ENCODE measurements around the gene S100A12. TPM values are rescaled to one million over a fixed set of nuclear protein-coding genes. Genes with fewer than 3 reads are reported as not detected.
"Not testable (repeated sequence)": the region's sequence is repeated elsewhere in the genome, so short reads cannot be mapped to it uniquely, and the experiment has no call there.

The S100A12 gene
- total RNA-seq, 4 donors from 2014 or later, result 2.0 TPM; not detected in 3

- peak in 1 of 2 donors; percentile 89 for DNase-seq (ENCODE audit: low spot score in 2 of 2)
- TF ChIP-seq CTCF (IDR thresholded peaks at IDR 0.05), result no peak
- TF ChIP-seq POLR2A (IDR thresholded peaks at IDR 0.05), result no peak
- 0 to 1% methylated on average over 4 of the region's 4 CpGs for WGBS, 2 donors
- H3K4me3 ChIP-seq (ENCODE audit: low read depth, poor library complexity, severe bottlenecking), result no peak overlapping the region
- intact Hi-C loops (cut with DNase I; ENCODE audit: low total_unique reads), result loop anchor here (2.0 kb wide), 1 partner anchor 142 kb away; no protein-coding TSS in a partner anchor
Measured at GRCh38 chr1:153352523-153352922, 22.9 kb downstream of the S100A12 start.

- 46 to 48% methylated on average over 1 of the region's 1 CpG for WGBS, 2 donors
- no peak overlapping the region for H3K4me3 ChIP-seq (ENCODE audit: low read depth, poor library complexity, severe bottlenecking)
- TF ChIP-seq CTCF (IDR thresholded peaks at IDR 0.05), result no peak
- TF ChIP-seq POLR2A (IDR thresholded peaks at IDR 0.05), result no peak
- DNase-seq (ENCODE audit: low spot score in 2 of 2), result no peak
- intact Hi-C loops (cut with DNase I; ENCODE audit: low total_unique reads), result no loop called here
Measured at GRCh38 chr1:153350321-153350957, 25.0 kb downstream of the S100A12 start.

- no peak for DNase-seq (ENCODE audit: low spot score in 2 of 2)
- TF ChIP-seq POLR2A (IDR thresholded peaks at IDR 0.05), result no peak
- TF ChIP-seq CTCF (IDR thresholded peaks at IDR 0.05), result no peak
- intact Hi-C loops (cut with DNase I; ENCODE audit: low total_unique reads), result no loop called here
- WGBS, 2 donors, result 61 to 62% methylated on average over 17 of the region's 17 CpGs
- H3K4me3 ChIP-seq (ENCODE audit: low read depth, poor library complexity, severe bottlenecking), result no peak overlapping the region
Measured at GRCh38 chr1:153349363-153350320, 25.8 kb downstream of the S100A12 start.

GRCh38 chr1:153348511-153349362, 26.7 kb downstream of the S100A12 start, which contains the start of gene PGLYRP4:
TSS of gene PGLYRP4 (minus strand) at chr1:153348841. CDS start at chr1:153347932, 909 bp downstream.
- 30 to 51% methylated on average over 9 to 10 of the region's 10 CpGs for WGBS, 2 donors
- intact Hi-C loops (cut with DNase I; ENCODE audit: low total_unique reads), result no loop called here
- TF ChIP-seq CTCF (IDR thresholded peaks at IDR 0.05) (no peak), POLR2A (IDR thresholded peaks at IDR 0.05) (no peak)

GRCh38 chr1:153347856-153348255, 27.6 kb downstream of the S100A12 start:
- TF ChIP-seq CTCF (IDR thresholded peaks at IDR 0.05) (no peak), POLR2A (IDR thresholded peaks at IDR 0.05) (no peak)
- intact Hi-C loops (cut with DNase I; ENCODE audit: low total_unique reads), result no loop called here
- no peak for DNase-seq (ENCODE audit: low spot score in 2 of 2)
- WGBS, 2 donors, result 61 to 64% methylated on average over 7 of the region's 7 CpGs
- H3K4me3 ChIP-seq (ENCODE audit: low read depth, poor library complexity, severe bottlenecking), result no peak overlapping the region

More at GRCh38 chr1:153348511-153349362, 26.7 kb downstream of the S100A12 start, which contains the start of gene PGLYRP4:
- H3K4me3 ChIP-seq (ENCODE audit: low read depth, poor library complexity, severe bottlenecking), result no peak within 1 kb of the TSS
- peak in 1 of 2 donors; percentile 51 for DNase-seq (ENCODE audit: low spot score in 2 of 2)

GRCh38 chr1:153347049-153347448, 28.4 kb downstream of the S100A12 start:
- H3K4me3 ChIP-seq (ENCODE audit: low read depth, poor library complexity, severe bottlenecking); intact Hi-C loops (cut with DNase I; ENCODE audit: low total_unique reads): not testable (repeated sequence)
- DNase-seq (ENCODE audit: low spot score in 2 of 2), result peak in 1 of 2 donors; percentile 60
- WGBS, 2 donors, result 79 to 83% methylated on average over 14 of the region's 14 CpGs
